ENCODE results near the gene PDZD4. TPM values are rescaled to one million over a fixed set of nuclear protein-coding genes. Genes with fewer than 3 reads are reported as not detected.

Gene PDZD4
- total and polyA plus RNA-seq, 9 of the 15 experiments (the other 6 are each of a cell fraction or from before 2014, with no cell fraction given) = 0.05 to 0.38 (median 0.07) TPM; not detected in 5

DNA sequence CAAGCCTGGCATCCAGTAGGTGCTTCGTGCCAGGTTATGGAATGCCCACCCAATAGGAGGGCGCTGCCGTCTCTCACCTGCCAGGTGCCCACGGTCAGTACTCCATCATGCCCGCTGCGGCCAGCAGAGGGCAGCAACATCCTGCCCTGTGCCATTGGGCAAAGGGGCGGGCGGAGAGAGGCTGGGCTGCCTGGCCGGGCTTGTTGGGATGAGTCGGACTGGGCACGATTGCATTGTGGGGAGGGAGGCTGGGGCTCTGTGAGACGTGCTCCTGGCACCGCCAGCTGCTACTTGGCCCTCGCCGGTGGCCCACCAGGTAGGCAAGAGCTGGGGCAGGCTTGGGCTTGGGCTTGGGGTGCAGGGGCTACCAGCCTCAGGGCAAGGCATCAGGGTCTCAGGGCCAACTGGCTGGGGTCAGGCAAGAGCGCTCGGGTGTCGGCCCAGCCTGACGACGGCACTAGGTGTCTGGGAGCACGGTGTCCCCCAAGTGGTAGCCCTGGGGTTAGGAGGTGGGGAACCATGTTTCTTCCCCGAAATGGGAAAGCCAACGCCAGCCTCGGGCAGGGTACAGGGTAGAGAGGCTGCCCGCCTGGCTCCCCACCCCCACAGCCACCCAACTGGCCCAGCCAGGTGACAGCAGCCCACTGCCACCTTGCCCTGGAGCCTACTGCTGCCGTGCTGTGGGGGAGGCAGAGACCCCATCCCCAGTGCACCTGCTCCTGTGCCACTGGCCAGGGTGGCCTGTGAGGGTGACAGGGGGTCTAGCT, 66.2 kb downstream of the PDZD4 start, which contains the start of gene PLXNB3 (continued):
- TF ChIP-seq HDAC1 (IDR thresholded peaks at IDR 0.05) (no peak), CXXC5 (CRISPR knock-in tag; IDR thresholded peaks at IDR 0.05) (peak; percentile 32; the same call in 1 of the 2 replicates)
- TF ChIP-seq, protein P1, sequence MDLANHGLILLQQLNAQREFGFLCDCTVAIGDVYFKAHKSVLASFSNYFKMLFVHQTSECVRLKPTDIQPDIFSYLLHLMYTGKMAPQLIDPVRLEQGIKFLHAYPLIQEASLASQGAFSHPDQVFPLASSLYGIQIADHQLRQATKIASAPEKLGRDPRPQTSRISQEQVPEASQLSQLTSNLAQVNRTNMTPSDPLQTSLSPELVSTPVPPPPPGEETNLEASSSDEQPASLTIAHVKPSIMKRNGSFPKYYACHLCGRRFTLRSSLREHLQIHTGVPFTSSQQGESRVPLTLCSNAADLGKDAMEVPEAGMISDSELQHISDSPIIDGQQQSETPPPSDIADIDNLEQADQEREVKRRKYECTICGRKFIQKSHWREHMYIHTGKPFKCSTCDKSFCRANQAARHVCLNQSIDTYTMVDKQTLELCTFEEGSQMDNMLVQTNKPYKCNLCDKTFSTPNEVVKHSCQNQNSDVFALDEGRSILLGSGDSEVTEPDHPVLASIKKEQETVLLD (IDR thresholded peaks at IDR 0.05) = peak; percentile 46; the same call in 1 of the 2 replicates

DNA sequence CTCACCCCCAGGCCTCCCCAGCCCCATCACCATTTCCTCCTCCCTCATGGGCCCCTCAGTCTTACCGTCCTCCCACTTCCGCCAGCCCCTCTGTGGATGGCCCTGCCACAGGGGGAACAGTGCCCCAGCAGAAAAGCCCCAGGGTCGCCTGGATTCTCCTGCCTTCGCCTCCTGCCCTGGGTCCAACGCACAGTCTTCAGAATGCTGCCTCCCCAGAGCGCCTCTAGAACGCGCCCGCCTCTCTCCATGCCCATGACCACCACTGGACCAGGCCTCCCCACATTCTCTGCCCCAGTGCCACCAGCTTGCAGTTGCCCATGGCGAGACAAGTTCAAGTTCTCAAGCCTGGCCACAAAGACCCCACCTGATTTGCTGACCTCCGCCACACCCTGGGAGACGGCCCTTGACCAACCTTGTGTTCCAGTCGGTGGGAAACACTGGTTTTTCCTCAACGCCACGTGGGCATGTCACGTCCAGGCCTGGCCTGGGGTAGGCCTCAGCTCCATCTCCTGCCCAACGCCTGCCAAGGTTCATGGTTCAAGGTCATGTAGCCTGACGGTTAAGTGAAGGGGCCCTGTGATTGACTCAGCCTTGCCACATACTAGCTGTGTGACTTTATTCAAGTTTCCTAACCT, 66.9 kb downstream of the PDZD4 start:
- CTCF ChIA-PET (ENCODE audit: low intra/inter-chr PET ratio) = interaction anchor here (1.2 to 1.5 kb wide), 2 partner anchors 184 to 190 kb away, joined by 4 to 6 read pairs; no protein-coding TSS in a partner anchor
- FAIRE-seq = no peak
- Histone ChIP-seq H2AFZ (ENCODE audit: low read depth, low read length) (no peak overlapping the region), H3K79me2 (ENCODE audit: control insufficient read depth, insufficient read depth, low read length) (peaks cover 14% of the 10 kb centered on the region), H3K4me3 (no peak overlapping the region), H3K9ac (ENCODE audit: insufficient read depth in 1 of 2, low read depth in 2 of 2, low read length in 2 of 2) (peak overlapping the region in 1 of 2 experiments; percentile 45; a peak in 2 of 4 replicates), H3K9me1 (ENCODE audit: control insufficient read depth, insufficient read depth, low read length) (no peaks in the 10 kb centered on the region), H3K27me3 (ENCODE audit: control insufficient read depth in 2 of 2, insufficient read depth in 2 of 2, low read length in 2 of 2) (no peaks in the 10 kb centered on the region), H3K4me2 (ENCODE audit: insufficient read depth, low read length) (no peak overlapping the region), H3K4me1 (replicated peaks in 1 of 2; ENCODE audit: control insufficient read depth in 2 of 2, insufficient read depth in 2 of 2, low read length in 2 of 2) (peaks cover 15 to 59% of the 10 kb centered on the region in 2 experiments), H3K36me3 (ENCODE audit: control insufficient read depth, insufficient read depth, low read length) (no peaks in the 10 kb centered on the region), H3K27ac (ENCODE audit: extremely low read depth, low read depth, low read length) (no peak overlapping the region), H3K9me3 (replicated peaks; ENCODE audit: control insufficient read depth, insufficient read depth, low read depth, low read length) (no peaks in the 10 kb centered on the region), H4K20me1 (replicated peaks; ENCODE audit: control insufficient read depth, insufficient read depth, low read length) (no peaks in the 10 kb centered on the region)
- no peak for TF ChIP-seq ZNF197 (CRISPR knock-in tag; IDR thresholded peaks at IDR 0.05; ENCODE audit: low read depth)
- TF ChIP-seq ZNF699 (CRISPR knock-in tag; IDR thresholded peaks at IDR 0.05; ENCODE audit: insufficient replicate concordance) = no peak
- TF ChIP-seq, protein P2, sequence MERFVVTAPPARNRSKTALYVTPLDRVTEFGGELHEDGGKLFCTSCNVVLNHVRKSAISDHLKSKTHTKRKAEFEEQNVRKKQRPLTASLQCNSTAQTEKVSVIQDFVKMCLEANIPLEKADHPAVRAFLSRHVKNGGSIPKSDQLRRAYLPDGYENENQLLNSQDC (CRISPR knock-in tag; IDR thresholded peaks at IDR 0.05) = no peak
- TF ChIP-seq ZFPM2 (CRISPR knock-in tag; IDR thresholded peaks at IDR 0.05) = no peak
- TF ChIP-seq ILF3 (IDR thresholded peaks at IDR 0.05; ENCODE audit: borderline replicate concordance) = no peak
- intact Hi-C loops (cut with micrococcal nuclease) (no loop called here), in situ Hi-C loops (cut with MboI) (no loop called here)
- WGBS (ENCODE audit: insufficient coverage, low coverage, missing lambda C conversion rate) = 92% methylated on average over 13 of the region's 18 CpGs
- POLR2A ChIA-PET = interaction anchor here (0.6 to 1.3 kb wide), 4 partner anchors 8 to 819 kb away, joined by 3 to 4 read pairs (median 4); no protein-coding TSS in a partner anchor
- no peak for ATAC-seq
- peak in 1 of 4 experiments; percentile 1 for DNase-seq (ENCODE audit: extremely low read depth in 1 of 4, low spot score in 3 of 4)
- no TSS peak for BruUV-seq (replicated peaks)

All from K562 (cell line).